Activated CD4-positive, alpha-beta T cell treated with anti-CD3 and anti-CD28 coated beads, Interleukin-2, Interleukin-4, amounts not matched to agents 100 ng/mL and 50 ng/mL, durations not matched to agents 16 hours and 8 hours (primary cell): Measurements from ENCODE around the gene DCDC2.
"Not testable (repeated sequence)": the region's sequence is repeated elsewhere in the genome, so short reads cannot be mapped to it uniquely, and the experiment has no call there.

Experiments
- DNase-seq: peaks from one replicate; pipeline ENCODE4 v3.0.0-alpha.2; 2020; ENCODE audit warnings: low spot score

The DCDC2 gene

DNA sequence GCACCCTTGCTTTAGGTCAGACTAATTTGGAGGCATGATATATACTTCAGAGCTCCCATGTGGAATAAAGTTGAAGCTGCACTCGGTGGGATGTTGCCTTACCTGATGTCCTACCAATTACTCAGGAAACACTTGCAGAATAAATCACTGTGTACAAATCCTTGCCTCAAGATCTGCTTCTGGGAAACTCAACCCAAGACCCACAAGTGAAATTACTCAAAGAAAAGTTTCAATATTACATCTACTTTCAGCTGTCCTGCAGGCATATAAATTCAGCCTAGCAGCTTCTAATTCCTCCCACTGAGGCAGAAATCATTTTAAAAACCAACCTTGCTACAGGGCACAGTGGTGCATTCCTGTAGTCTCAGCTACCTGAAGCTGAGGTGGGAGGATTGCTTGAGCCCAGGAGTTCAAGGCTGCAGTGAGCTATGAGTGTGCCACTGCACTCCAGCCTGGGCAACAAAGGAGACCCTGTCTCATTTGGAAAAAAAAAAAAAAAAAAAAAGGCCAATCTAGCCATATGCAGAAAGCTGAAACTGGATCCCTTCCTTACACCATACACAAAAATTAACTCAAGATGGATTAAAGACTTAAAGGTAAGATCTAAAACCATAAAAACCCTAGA lies 20.7 kb upstream of the DCDC2 start:
- DNase-seq: peak; percentile 13

DNA sequence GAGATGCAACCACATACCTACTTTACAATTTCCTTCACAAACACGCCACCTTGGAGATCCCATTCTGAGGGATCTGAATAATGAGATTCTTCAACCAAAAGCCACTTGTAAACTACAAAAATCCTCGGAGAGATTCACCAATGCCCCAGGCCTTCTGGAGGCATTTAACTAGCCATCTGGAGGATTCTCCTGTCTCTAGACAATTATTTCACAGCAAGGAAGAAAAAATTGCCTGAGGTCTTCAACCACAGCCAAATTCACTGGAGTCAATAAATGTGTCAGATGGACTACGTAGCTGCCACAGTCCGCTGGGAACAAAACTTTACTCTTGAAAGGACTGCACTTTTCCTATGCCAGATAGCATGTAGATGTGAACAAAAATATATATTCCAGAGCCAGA lies 19.0 kb upstream of the DCDC2 start:
- no peak for DNase-seq

DNA sequence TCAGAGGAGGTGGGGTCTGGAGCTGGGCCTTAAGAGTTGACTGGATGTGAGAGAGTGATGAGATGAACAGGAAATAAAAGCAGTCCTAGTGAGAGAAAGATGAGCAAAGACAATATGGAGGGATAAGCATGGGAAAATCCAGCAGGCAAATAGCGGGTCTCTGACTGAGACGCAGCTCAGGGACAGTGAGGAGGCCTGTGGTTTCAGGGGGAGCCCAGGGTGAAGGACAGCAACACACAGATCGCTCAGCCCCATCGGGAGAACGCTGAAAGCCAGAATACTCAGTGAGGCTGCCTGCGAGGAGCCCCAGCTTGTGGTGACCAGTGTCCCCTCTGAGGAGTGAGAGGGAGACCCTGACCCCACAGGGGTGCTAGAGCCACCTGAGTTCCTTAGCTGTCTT lies 16.8 kb upstream of the DCDC2 start:
- DNase-seq: no peak

DNA sequence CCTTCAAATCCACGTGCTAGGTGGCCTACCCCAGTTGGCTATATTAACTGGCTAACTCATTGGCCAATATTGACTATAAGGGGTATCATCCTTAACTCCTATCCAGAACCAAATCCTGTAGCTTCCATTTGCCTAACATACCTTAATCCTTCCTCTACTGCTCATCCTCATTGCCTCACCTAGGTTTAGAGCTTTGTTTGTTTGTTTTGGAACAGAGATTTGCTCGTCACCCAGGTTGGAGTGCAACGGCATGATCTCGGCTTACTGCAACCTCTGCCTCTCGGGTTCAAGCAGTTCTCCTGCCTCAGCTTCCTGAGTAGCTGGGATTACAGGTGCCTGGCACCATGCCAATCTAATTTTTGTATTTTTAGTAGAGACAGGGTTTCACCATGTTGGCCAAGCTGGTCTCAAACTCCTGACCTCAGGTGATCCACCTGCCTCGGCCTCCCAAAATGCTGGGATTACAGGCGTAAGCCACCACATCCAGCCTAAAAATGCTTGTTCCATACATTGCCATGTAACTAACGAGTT lies 7.3 kb upstream of the DCDC2 start:
- DNase-seq: not testable (repeated sequence)

DNA sequence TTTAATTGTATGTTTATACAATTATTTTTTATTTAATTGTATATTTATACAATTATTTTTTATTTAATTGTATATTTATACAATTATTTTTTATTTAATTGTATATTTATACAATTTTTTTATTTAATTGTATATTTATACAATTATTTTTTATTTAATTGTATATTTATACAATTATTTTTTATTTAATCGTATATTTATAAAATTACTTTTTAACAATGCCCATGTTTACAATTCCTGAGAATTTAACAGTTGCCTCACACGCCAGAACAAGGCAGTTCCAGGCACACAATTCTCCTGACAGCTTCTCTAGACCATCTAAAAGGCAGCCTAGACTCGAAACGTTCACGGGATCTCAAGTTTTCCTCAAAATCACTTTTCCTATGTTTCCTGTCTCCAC lies 4.5 kb upstream of the DCDC2 start:
- DNase-seq: not testable (repeated sequence)

DNA sequence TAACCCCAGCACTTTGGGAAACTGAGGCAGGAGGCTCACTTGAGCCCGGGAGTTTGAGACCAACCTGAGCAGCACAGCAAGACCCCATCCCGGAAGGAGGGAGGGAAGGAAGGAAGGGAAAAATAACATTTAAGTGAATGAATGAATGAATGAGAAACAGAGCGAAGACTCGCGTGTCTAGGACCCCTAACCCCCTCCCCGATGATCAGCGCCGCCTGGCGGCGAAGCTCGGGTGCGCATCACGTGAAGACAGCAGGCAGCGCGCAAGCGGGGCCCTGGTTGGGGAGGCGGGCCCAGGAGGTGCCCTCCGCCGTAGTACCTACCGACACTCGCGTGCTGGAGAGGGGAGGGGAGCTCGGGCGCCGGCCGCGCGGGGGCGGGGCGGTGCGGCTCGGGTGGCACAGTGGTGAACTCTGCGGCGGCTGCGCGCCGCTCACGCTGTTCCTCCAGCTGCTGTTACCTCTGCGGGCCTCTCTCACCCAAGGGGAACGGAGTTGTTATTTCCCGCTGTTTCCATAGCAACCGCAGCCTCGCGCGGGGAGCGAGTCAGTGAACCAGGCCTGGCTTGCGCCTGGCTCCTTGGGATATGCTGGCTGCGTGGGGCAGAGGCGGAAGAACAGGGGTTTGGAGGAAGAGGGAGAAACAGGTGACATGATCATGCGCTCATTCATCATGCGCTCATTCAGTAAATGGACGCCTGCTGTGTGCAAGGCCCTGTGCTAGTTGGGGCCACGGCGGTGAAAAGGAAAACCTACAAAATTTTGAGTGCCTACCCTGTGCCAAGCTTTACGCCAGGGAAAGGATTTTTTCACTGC lies 2.0 kb upstream of the DCDC2 start:
- peak; percentile 92 for DNase-seq

DNA sequence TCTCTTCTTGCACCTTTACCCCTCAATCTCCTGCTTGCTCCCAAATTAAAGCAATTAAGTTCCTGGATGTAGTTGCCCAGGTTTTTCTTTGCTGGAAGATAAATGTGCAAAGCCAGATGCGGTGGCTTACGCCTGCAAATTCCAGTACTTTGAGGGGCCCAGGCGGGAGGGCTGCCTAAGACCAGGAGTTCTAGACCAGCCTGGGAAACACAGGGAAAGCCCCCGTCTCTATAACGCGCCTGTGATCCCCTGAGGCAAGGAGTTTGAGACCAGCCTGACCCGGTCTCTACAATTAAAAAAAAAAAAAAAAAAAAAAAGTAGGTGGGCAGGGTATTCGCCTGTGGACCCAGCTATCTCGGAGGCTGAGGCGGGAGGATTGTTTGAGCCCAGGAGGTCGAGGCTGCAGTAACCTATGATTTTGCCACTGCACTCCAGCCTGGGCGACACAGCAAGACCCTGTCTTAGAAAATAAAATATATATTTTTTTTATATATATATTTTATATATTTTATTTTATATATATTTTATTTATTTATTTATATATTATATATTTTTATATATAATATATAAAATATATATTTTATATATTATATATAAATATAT lies 461 bp upstream of the DCDC2 start:
- no peak for DNase-seq

DNA sequence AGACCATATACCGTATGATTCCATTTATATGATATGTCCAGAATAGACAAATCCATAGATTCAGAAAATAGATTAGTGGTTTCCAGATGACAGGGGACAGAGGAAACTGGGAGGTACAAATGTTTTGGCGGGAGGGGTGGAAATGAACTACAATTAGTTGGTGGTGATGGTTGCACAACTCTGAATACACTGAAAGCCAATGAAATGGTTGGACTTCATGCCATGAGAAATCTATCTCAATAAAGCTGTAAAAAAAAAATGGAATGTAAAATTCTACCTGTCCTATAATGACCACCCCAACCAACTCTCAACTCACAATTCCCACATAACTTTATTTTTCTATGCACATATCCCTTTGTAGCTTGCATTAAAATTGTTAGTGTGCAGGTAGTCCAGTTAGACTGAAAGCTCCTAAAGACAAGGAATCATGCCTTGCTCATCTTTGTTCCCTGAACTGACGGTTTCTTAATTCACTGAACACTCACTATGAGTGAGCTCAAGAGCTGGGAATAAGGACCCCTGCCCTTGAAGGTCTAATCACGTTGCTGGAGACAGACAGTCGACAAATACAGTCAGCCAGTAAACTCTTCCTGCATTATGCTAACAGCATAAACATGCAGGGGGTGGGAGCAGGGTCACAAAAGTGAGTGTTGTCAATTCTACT lies 1.4 kb downstream of the DCDC2 start:
- no peak for DNase-seq

DNA sequence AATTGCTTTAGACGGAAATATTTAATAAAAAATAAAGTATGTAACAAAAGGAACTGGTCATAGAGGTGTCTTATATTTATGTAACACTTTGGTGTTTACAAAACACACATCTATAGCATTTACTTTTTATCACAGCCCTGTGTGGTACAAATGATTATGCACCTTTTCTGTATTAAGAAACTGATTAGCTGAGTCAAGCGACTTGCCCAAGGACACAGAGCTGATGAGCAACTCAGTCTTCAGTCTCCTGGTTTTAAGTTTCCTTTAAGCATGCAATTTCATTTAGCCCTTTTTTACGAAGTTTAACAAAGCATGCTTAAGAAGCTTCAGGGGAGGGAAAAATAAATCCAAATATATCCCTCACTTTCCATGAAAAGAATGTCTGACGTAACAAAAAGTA lies 2.5 kb downstream of the DCDC2 start:
- no peak for DNase-seq

DNA sequence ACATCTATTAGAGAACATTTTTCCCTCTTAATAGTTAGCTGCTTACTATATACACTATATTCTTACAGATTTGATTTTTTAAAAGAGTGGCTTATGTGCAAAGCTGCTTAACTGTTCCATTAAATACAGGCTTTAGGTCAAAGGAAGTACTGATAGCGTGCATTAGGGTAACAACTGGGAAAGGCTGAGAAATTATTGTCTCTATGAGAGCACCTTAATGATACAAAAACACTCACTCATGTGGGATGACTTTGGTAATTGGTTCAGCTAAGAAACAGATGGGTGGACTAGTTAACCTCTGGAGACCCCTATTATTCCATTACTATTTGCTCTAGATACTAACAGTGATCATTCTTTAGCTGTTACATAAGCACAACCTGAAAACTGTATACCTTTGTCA lies 4.0 kb downstream of the DCDC2 start:
- no peak for DNase-seq

DNA sequence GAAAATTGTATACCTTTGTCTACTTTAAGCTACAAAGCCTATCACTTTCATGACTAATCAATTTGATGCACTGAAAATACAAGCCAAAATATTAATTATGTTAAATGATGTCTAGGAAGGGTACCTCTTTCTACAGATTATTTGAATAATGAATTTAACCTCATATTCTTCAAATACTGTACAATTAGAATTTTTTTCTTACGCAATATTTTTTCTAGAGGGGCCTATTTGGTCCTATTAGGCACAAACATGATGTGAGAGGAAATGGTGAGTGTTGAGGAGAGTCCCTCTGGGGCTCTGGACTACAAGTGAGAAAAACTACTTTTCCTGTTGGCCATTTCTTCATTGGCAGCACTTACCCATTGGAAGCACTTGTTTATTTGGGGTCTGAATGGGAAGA lies 5.4 kb downstream of the DCDC2 start:
- DNase-seq: no peak

DNA sequence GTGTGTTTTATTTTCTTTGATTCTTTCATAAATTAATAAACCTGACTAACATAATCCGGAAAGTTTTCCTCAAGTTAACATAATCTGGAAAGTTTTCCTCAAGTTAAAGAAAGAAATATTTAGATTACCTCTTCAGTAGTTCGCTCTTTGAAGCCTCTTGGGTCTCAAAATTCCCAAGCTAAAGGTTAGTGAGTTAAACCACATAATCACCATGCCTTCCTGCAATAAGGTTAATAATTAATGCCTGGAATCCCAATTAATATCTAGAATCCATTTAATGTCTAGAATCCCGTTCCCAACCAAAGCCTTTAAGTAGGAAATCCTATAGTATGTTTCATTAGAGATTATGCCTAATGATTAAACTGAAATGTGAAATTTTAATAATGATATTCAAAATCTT lies 12.9 kb downstream of the DCDC2 start:
- DNase-seq: no peak

DNA sequence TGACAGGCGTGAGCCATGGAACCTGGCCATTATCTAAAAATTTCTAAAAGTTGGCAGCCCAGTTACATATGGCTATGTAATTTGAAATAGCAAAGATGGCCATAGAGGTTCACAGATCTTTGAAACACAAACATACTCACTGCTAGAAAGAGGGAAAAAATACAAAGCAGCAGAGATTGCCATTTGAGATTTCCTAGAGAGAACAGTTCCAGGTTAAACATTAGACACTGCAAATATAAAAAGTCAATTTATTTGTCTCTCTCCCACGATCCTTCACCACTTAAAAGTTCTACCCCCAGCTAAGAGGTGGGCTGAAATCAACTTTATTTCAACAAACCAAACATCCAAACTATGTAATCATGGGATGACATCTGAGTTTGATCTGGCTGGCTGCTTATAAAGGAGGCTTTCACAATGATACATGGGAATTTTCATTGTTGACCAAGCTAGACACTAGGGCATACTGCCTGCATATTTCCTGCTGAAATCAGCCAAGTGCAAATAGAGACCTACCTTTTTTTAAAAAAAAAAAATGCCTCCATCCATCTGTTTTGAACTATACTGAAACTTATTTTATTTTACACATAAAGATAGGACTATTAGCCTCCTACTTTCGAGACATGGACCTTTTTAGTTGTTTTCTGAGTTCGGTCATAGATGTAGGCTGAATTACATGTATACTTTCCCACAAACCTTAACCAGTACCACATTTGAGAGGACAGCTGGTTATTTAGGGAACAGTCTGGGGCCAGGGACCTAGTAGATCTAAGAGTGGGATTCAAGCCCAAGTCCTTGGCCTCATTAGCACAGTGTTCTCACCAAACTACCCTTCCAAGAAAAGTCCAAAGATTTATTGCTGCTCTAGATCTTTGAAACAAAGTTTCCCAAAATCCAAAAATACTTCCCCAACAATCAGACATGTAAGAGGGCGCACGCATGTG lies 16.6 kb downstream of the DCDC2 start:
- no peak for DNase-seq

DNA sequence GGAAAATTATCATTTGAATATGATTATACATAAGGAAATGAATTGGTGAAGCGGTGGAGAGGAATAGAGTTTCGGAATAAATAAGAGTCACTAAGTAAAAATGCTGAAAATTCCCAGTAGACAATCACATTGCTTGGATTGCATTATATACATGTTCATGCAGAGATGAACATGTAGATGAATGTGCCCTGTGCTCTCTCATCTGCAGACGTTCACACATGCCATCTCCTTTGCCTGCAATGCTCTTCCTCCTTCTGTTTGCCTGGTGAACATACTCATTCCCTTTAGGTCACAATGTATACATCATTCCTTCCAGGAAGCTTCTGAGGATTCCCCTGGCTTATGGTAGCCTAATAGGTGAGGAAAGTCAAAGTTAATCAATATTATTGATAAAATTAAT lies 17.9 kb downstream of the DCDC2 start:
- no peak for DNase-seq

DNA sequence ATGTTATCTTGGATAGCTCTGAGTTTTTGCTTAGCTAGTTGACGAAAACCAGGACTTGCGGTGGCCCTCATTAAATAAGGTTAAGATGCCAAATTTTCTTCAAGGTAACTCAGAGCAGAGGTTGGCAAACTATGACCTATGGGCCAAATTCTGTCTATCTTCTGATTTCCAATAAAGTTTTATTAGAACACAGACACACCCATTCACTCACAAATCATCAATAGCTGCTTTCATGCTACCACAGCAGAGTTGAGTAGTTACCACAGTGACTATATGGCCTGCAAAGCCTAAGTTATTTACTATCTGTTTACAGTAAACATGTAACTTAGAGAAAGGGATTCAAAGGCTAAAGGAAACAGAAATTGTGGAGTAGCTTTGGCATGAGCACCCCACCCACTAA lies 23.6 kb downstream of the DCDC2 start:
- no peak for DNase-seq

DNA sequence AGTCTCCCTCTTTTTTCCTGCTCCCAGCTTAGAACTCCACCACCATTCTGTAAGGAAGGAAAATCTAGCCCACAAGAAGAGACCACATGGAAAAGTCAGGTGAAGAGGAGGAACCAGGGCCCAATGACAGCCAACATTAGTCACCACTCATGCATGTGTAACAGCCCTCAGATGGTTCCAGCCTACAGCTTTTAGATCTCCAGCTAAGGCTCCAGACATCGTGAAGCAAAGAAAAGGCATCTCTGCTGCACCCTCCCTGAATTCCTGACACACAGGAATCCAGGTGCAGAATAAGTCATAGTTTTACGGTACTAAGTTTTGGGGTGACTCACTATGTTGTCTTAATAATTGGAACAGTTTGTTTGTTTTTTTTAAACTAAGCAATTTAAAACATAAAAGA lies 25.5 kb downstream of the DCDC2 start:
- DNase-seq: no peak

DNA sequence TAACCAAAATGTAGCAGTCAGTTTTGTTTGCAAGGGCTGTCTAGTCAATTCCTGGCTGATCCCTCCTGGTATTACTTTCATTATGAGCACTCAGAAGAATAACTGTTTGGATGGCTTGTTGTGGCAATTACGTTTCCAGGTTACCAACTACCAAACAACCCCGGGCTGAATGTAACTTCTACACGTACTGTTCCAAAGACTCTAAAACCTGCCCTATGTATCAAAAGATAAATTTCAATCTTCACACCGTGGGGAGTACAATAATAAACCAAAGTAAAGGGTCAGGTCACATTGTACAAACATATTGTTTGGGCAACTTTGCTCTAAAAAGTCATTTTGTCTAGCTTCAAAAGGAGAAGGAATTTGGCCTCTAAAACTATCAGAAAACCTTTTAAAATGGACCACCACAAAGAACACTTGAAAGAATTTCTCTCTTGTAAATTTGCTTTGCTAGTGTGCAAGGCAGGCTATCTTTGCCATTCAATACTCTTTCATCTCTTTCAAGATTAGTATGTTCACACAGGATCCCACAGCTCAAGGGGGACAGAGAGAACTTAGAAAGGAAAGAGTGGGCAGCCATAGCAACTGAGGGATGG lies 27.6 kb downstream of the DCDC2 start:
- DNase-seq: no peak

DNA sequence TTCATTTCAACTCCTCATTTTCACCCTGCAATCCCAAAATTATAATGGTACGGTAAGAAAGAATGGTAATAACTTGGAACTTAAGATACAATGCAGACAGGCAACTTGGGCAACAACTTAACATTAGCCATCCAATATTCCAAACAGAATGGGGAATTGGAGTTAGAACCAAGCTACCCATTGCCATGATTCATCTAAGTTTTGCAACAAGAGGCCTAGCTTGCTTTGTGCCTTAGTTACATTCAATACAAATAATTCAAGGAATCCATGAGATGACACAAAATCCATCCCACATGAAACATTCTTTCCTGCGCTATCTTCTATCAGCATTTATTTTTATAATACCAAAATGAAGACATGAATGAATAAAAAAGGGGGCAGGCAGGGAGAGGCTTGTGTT lies 28.4 kb downstream of the DCDC2 start:
- DNase-seq: no peak

DNA sequence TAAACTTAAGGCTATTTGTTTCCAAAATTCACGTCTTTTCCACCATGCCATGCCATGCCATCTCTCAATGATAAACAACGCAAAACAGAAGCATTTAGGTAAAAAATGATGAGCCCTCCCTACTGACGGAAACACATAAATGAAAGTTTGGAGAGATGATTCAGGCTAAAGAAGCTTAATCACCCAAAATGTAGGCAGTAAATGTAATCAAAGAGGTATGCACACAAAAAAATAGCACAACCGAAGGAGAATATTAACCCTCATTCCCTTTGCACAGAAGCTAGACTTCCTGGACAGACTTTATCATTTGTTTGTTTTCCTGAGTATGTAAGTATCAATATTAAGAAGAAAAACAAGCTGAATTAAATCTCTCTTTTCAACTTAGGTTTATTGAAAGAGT lies 28.8 kb downstream of the DCDC2 start:
- no peak for DNase-seq

DNA sequence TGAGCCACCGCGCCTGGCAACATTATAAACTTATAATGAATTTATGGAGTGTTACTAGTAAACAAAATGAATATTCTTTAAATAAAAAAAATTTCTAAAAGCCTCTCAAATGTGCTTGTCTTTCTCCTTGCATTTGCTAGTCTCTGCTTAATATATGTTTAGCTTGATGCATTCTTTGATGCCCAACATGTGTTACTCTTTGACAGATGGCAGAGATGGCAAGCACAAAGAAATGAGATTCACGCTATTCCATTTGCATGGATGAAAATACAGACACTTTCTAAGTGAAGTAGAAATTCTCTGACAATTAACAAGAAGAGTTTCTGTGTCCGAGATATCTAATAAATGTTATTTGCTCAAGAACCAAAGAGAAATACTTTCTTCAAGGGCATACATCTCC lies 30.1 kb downstream of the DCDC2 start:
- no peak for DNase-seq

DNA sequence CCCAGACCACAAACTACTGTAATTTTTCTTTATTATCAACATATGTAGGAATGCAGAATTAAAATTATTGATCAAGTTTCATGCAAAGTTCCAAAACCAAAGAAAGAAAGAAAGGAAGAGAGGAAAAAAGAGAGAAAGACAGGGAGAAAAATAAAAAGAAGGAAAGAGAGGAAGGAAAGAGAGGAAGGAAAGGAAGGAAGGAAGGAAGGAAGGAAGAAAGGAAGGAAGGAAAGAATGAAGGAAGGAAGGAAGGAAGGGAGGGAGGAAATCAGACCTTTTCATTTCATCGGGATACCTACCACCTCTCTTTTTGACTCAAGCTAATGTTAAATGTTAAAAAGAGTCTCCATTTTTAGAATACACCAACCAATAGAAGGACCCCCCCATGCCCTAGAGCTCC lies 31.9 kb downstream of the DCDC2 start:
- DNase-seq: no peak
